Measurements from ENCODE around the gene OPCML.

OPCML gene

GRCh38 chr11:133520707-133521106 is 11.6 kb downstream of the OPCML start:
- Histone ChIP-seq H3K27ac (ENCODE audit: low read depth, low read length) (no peak overlapping the region), H2AFZ (ENCODE audit: low read length, unreplicated experiment) (no peak overlapping the region), H3K79me2 (ENCODE audit: control insufficient read depth, insufficient read depth, low read length, unreplicated experiment) (no peaks in the 10 kb centered on the region), H3K4me1 (ENCODE audit: control insufficient read depth, insufficient read depth, low read length, unreplicated experiment) (no peaks in the 10 kb centered on the region), H3K36me3 (ENCODE audit: insufficient read depth, low read length) (no peaks in the 10 kb centered on the region), H3K27me3 (ENCODE audit: insufficient read depth, low read length) (no peaks in the 10 kb centered on the region), H3K4me3 (ENCODE audit: low read depth, low read length) (no peak overlapping the region)

DNA sequence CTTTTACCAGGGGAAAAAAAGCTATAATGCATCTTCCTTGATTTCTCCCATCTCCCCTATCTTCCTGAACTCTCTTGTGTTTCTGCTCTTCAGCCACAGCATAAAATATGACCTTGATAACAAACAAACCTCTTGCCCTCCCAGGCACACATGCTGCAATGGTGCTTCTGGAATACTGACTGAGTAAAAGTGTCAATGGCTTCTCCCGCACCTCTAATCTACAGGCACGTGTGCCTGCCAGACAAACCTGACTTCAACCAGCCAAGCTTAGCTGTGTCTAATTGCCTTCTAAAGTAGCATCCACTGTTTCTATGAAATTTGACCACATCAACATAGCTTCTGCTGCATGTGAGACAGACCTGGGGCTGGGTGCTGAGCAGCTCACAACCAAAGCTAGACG is 12.7 kb downstream of the OPCML start:
- Histone ChIP-seq H3K36me3 (ENCODE audit: insufficient read depth, low read length) (no peaks in the 10 kb centered on the region), H3K27ac (ENCODE audit: low read depth, low read length) (no peak overlapping the region), H3K27me3 (ENCODE audit: insufficient read depth, low read length) (no peaks in the 10 kb centered on the region), H3K4me3 (ENCODE audit: low read depth, low read length) (no peak overlapping the region), H3K79me2 (ENCODE audit: control insufficient read depth, insufficient read depth, low read length, unreplicated experiment) (no peaks in the 10 kb centered on the region), H2AFZ (ENCODE audit: low read length, unreplicated experiment) (no peak overlapping the region), H3K4me1 (ENCODE audit: control insufficient read depth, insufficient read depth, low read length, unreplicated experiment) (no peaks in the 10 kb centered on the region)

GRCh38 chr11:133518702-133519264 is 13.5 kb downstream of the OPCML start:
- Histone ChIP-seq H3K27me3 (ENCODE audit: insufficient read depth, low read length) (no peaks in the 10 kb centered on the region), H3K79me2 (ENCODE audit: control insufficient read depth, insufficient read depth, low read length, unreplicated experiment) (no peaks in the 10 kb centered on the region), H3K36me3 (ENCODE audit: insufficient read depth, low read length) (no peaks in the 10 kb centered on the region), H2AFZ (ENCODE audit: low read length, unreplicated experiment) (no peak overlapping the region), H3K27ac (ENCODE audit: low read depth, low read length) (no peak overlapping the region), H3K4me1 (ENCODE audit: control insufficient read depth, insufficient read depth, low read length, unreplicated experiment) (no peaks in the 10 kb centered on the region), H3K4me3 (ENCODE audit: low read depth, low read length) (no peak overlapping the region)

- no peak overlapping the region for H3K27ac ChIP-seq (ENCODE audit: low read depth, low read length)
- H3K79me2 ChIP-seq (ENCODE audit: control insufficient read depth, insufficient read depth, low read length, unreplicated experiment): no peaks in the 10 kb centered on the region
- H3K36me3 ChIP-seq (ENCODE audit: insufficient read depth, low read length): no peaks in the 10 kb centered on the region
- H3K27me3 ChIP-seq (ENCODE audit: insufficient read depth, low read length): no peaks in the 10 kb centered on the region
- H3K4me1 ChIP-seq (ENCODE audit: control insufficient read depth, insufficient read depth, low read length, unreplicated experiment): no peaks in the 10 kb centered on the region
- H3K4me3 ChIP-seq (ENCODE audit: low read depth, low read length): no peak overlapping the region
- no peak overlapping the region for H2AFZ ChIP-seq (ENCODE audit: low read length, unreplicated experiment)
These were observed 15.5 kb downstream of the OPCML start for GRCh38 chr11:133516845-133517244.

- no peaks in the 10 kb centered on the region for H3K4me1 ChIP-seq (ENCODE audit: control insufficient read depth, insufficient read depth, low read length, unreplicated experiment)
- no peaks in the 10 kb centered on the region for H3K27me3 ChIP-seq (ENCODE audit: insufficient read depth, low read length)
- H3K36me3 ChIP-seq (ENCODE audit: insufficient read depth, low read length): no peaks in the 10 kb centered on the region
- H3K27ac ChIP-seq (ENCODE audit: low read depth, low read length): no peak overlapping the region
- H3K79me2 ChIP-seq (ENCODE audit: control insufficient read depth, insufficient read depth, low read length, unreplicated experiment): no peaks in the 10 kb centered on the region
- no peak overlapping the region for H3K4me3 ChIP-seq (ENCODE audit: low read depth, low read length)
- no peak overlapping the region for H2AFZ ChIP-seq (ENCODE audit: low read length, unreplicated experiment)
These were observed 17.2 kb downstream of the OPCML start for GRCh38 chr11:133515107-133515506.

DNA sequence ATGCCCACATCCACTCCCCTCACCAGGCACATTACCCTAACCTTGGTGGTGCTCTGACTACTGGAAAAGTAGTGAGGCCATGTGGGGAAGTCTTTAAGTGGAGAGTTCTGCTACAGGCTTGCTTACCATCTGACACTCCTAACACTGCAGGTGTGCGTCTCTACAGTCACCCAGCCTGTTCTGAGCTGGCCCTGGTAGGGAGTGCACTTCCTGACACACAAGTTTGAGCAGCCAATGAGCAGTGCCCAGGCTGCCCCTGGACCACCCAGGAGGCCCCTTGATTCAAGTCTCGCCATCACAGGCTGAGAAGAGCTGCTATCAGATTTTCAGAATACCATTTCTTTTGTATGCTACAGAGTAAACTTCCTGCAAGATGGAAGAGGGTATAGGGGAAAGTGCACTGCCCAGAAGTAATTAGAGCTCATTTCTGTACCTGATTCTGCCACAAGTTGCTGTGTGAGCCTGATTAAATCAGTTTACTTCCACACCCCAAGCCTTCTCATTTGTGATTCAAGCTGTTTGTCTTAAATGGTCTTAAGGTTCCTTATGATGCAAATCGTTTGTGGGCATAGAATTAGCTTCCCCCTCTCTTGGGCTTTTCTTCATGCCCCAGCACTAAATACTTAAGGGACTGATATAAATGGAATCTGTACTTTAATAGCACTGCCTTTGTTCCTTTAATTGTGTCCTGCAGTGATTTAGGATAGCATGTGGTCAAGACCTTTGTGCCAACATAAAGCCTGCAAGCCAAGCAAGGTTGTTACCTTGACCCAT is 22.2 kb downstream of the OPCML start:
- Histone ChIP-seq H2AFZ (ENCODE audit: low read length, unreplicated experiment) (no peak overlapping the region), H3K4me3 (ENCODE audit: low read depth, low read length) (no peak overlapping the region), H3K4me1 (ENCODE audit: control insufficient read depth, insufficient read depth, low read length, unreplicated experiment) (no peaks in the 10 kb centered on the region), H3K27me3 (ENCODE audit: insufficient read depth, low read length) (no peaks in the 10 kb centered on the region), H3K27ac (ENCODE audit: low read depth, low read length) (no peak overlapping the region), H3K79me2 (ENCODE audit: control insufficient read depth, insufficient read depth, low read length, unreplicated experiment) (no peaks in the 10 kb centered on the region), H3K36me3 (ENCODE audit: insufficient read depth, low read length) (no peaks in the 10 kb centered on the region)

DNA sequence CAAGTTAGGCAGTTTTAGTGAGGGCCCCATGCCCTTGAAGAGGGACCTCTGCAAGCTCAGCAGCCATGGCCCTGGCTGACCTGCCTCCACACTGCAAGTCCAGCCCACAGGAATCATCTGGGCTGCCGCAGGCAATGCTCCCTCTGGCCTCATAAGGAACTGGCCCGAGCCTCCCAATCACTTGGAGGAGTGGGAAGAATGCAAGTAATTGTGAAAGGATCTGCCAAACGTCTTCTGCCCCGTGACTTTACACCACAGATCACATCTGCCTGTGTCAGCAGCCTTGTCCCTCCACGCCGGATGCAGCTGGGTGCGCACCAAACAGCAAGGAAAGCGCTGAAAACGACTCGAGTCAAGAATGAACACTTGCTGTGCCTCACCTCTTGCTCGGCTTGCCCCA is 23.8 kb downstream of the OPCML start:
- no peak overlapping the region for H3K27ac ChIP-seq (ENCODE audit: low read depth, low read length)
- H3K4me3 ChIP-seq (ENCODE audit: low read depth, low read length): no peak overlapping the region
- no peak overlapping the region for H2AFZ ChIP-seq (ENCODE audit: low read length, unreplicated experiment)
- H3K79me2 ChIP-seq (ENCODE audit: control insufficient read depth, insufficient read depth, low read length, unreplicated experiment): no peaks in the 10 kb centered on the region
- H3K27me3 ChIP-seq (ENCODE audit: insufficient read depth, low read length): no peaks in the 10 kb centered on the region
- H3K4me1 ChIP-seq (ENCODE audit: control insufficient read depth, insufficient read depth, low read length, unreplicated experiment): no peaks in the 10 kb centered on the region
- H3K36me3 ChIP-seq (ENCODE audit: insufficient read depth, low read length): no peaks in the 10 kb centered on the region

GRCh38 chr11:133507185-133507584 is 25.1 kb downstream of the OPCML start:
- no peak overlapping the region for H2AFZ ChIP-seq (ENCODE audit: low read length, unreplicated experiment)
- H3K27ac ChIP-seq (ENCODE audit: low read depth, low read length): no peak overlapping the region
- H3K4me3 ChIP-seq (ENCODE audit: low read depth, low read length): no peak overlapping the region
- H3K36me3 ChIP-seq (ENCODE audit: insufficient read depth, low read length): no peaks in the 10 kb centered on the region
- no peaks in the 10 kb centered on the region for H3K4me1 ChIP-seq (ENCODE audit: control insufficient read depth, insufficient read depth, low read length, unreplicated experiment)
- no peaks in the 10 kb centered on the region for H3K79me2 ChIP-seq (ENCODE audit: control insufficient read depth, insufficient read depth, low read length, unreplicated experiment)
- H3K27me3 ChIP-seq (ENCODE audit: insufficient read depth, low read length): no peaks in the 10 kb centered on the region

DNA sequence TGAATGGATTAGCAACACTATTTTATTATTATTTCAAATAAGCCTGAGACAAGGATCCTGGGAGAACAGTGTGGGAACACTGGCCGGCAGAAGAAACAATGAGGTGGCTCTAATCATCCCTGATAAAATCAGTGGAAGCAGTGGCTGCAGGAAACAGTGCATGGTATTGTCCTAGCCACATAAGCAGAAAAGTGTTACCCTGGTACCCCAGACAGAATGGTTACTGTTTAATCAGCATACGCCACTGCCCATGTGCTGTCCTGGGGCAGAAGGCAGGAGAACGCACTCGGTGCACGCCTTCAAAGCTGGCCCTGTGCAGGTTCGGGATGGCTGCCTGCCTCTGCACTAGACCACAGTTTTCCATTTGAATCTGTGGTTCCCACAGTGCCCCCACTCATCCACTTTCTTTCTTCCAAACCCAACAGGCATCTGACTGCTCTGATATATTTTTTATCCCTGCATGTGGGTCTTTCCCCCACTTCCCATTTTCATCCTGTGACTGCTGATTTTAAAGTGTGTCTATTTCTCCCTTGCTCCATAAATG is 25.7 kb downstream of the OPCML start:
- Histone ChIP-seq H3K27me3 (ENCODE audit: insufficient read depth, low read length) (no peaks in the 10 kb centered on the region), H2AFZ (ENCODE audit: low read length, unreplicated experiment) (no peak overlapping the region), H3K79me2 (ENCODE audit: control insufficient read depth, insufficient read depth, low read length, unreplicated experiment) (no peaks in the 10 kb centered on the region), H3K36me3 (ENCODE audit: insufficient read depth, low read length) (no peaks in the 10 kb centered on the region), H3K27ac (ENCODE audit: low read depth, low read length) (no peak overlapping the region), H3K4me3 (ENCODE audit: low read depth, low read length) (no peak overlapping the region), H3K4me1 (ENCODE audit: control insufficient read depth, insufficient read depth, low read length, unreplicated experiment) (no peaks in the 10 kb centered on the region)

GRCh38 chr11:133506023-133506422 is 26.3 kb downstream of the OPCML start:
- Histone ChIP-seq H3K4me1 (ENCODE audit: control insufficient read depth, insufficient read depth, low read length, unreplicated experiment) (no peaks in the 10 kb centered on the region), H3K27ac (ENCODE audit: low read depth, low read length) (no peak overlapping the region), H2AFZ (ENCODE audit: low read length, unreplicated experiment) (no peak overlapping the region), H3K27me3 (ENCODE audit: insufficient read depth, low read length) (no peaks in the 10 kb centered on the region), H3K36me3 (ENCODE audit: insufficient read depth, low read length) (no peaks in the 10 kb centered on the region), H3K79me2 (ENCODE audit: control insufficient read depth, insufficient read depth, low read length, unreplicated experiment) (no peaks in the 10 kb centered on the region), H3K4me3 (ENCODE audit: low read depth, low read length) (no peak overlapping the region)

DNA sequence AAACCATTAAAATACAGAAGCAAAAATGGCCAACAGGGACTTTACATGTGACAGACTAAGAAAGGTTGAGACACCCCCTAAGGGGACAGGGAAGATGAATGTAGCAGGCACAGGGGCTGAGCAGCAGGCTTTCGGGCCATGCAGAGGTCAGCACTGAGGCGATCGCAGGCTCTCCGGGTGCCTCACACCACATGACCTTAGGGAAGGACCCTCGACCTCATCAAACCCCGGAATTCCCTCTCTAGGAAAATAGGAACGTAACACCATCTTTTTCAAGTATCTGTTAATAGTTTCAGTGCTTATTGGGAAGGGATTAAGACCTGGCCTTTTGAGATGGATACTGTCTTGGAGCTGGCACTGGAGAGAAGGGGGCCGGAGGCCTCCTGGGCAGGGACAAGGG is 27.4 kb downstream of the OPCML start:
- Histone ChIP-seq H3K4me1 (ENCODE audit: control insufficient read depth, insufficient read depth, low read length, unreplicated experiment) (no peaks in the 10 kb centered on the region), H3K79me2 (ENCODE audit: control insufficient read depth, insufficient read depth, low read length, unreplicated experiment) (no peaks in the 10 kb centered on the region), H3K27me3 (ENCODE audit: insufficient read depth, low read length) (no peaks in the 10 kb centered on the region), H2AFZ (ENCODE audit: low read length, unreplicated experiment) (no peak overlapping the region), H3K36me3 (ENCODE audit: insufficient read depth, low read length) (no peaks in the 10 kb centered on the region), H3K4me3 (ENCODE audit: low read depth, low read length) (no peak overlapping the region), H3K27ac (ENCODE audit: low read depth, low read length) (no peak overlapping the region)
